NCI-H2227 (cell line): ENCODE measurements around the gene DLG2.
A peak's percentile ranks its signal among the peaks of the same experiment; 100 is the strongest.

Experiments used
- DNase-seq: peaks from one replicate; lab custom pipeline; 2025; ENCODE audit not compliant: unreplicated experiment; lab: John Stamatoyannopoulos, UW

DLG2 gene

GRCh38 chr11:83717537-83717936, 1909.6 kb downstream of the DLG2 start:
- no peak for DNase-seq

- DNase-seq: no peak
Measured at GRCh38 chr11:83715927-83716535, 1911.1 kb downstream of the DLG2 start.

GRCh38 chr11:83713708-83714107, 1913.4 kb downstream of the DLG2 start:
- no peak for DNase-seq

- DNase-seq: no peak
Measured at GRCh38 chr11:83711106-83711527, 1916.0 kb downstream of the DLG2 start.

- DNase-seq: no peak
Measured at GRCh38 chr11:83709434-83709833, 1917.7 kb downstream of the DLG2 start.

- no peak for DNase-seq
Measured at GRCh38 chr11:83706566-83706965, 1920.6 kb downstream of the DLG2 start.

DNA sequence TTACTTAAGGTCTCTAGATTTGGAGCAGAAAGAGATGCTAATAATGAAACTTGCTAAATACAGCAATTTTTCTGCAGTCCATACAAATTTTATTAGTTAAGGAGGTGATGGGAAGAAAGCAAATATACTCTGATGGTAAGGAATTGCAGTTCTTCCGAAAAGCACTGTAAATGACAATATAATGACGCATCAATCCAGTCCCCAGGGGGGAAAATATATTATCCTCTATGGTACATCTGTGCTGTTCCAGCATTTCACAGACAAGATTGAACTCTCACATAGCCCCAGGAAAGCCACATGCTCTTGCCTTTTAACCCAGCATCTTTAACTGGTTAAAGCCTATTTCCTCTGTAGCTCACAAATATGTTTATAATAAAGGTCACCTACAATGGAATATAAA, 1924.3 kb downstream of the DLG2 start:
- DNase-seq: no peak

DNA sequence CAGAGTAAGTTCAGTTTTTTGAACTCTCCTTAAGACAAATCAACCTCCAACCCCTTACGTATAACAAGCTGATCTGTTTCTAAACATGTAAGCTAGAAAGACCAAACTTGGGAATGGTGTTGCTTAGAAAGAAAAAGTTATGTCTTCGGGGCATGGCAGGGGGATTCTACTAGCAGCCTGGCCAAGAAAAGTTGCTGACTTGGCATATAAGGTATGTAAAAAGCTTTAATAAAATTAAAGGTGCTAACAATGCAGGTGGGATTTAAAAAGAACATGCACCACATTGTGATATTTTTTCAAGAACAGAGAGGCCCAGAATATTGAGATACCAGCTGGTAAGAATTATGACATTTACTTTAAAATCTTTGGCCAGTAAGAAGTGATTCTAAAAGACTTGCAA, 1929.6 kb downstream of the DLG2 start:
- no peak for DNase-seq

- peak; percentile 52 for DNase-seq
Measured at GRCh38 chr11:83695046-83695445, 1932.1 kb downstream of the DLG2 start.

- no peak for DNase-seq
Measured at GRCh38 chr11:83694191-83694910, 1932.8 kb downstream of the DLG2 start.

- DNase-seq: no peak
Measured at GRCh38 chr11:83693306-83693992, 1933.7 kb downstream of the DLG2 start.

DNA sequence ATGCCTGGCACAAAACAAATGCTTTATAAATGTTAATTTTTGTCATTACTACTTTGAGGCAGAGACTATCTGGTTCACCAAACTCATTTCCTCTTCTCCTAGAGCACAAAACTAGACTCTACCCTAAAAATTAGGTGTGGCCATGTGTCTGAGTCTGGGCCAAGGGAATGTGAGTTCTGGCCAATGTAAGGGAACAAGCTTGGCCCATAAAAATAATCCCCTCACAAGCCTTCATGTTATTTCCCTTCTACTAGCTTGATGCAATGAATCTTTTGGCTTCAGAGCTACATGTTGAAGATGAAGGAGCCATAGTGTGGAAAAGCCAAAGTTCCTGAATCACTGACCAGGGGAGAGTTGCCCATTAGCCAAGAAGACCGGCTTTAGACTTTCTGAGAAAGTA, 1934.5 kb downstream of the DLG2 start:
- no peak for DNase-seq

- DNase-seq: no peak
Measured at GRCh38 chr11:83691451-83691950, 1935.6 kb downstream of the DLG2 start.

GRCh38 chr11:83689144-83689780, 1937.9 kb downstream of the DLG2 start:
- no peak for DNase-seq

DNA sequence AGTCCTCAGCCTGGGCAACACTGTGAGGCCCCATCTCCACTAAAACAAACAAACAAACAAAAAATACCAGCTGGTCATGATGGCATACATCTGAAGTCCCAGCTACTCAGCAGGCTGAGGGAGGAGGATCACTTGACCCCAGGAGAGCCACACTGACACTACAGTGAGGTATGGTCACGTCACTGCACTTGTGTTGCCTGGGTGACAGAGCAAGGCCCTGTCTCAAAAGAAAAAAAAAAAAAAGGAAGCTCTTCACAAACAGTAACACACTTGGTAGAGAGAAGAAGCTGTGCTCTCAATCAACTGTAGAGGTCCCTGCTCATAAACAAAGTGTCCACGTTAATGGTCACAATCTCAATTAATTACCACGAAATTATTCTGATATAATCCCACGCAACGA, 1939.4 kb downstream of the DLG2 start:
- peak; percentile 23 for DNase-seq

GRCh38 chr11:83685730-83686129, 1941.4 kb downstream of the DLG2 start:
- DNase-seq: no peak

GRCh38 chr11:83684071-83684470, 1943.1 kb downstream of the DLG2 start:
- DNase-seq: no peak

- DNase-seq: no peak
Measured at GRCh38 chr11:83682611-83682973, 1944.6 kb downstream of the DLG2 start.

DNA sequence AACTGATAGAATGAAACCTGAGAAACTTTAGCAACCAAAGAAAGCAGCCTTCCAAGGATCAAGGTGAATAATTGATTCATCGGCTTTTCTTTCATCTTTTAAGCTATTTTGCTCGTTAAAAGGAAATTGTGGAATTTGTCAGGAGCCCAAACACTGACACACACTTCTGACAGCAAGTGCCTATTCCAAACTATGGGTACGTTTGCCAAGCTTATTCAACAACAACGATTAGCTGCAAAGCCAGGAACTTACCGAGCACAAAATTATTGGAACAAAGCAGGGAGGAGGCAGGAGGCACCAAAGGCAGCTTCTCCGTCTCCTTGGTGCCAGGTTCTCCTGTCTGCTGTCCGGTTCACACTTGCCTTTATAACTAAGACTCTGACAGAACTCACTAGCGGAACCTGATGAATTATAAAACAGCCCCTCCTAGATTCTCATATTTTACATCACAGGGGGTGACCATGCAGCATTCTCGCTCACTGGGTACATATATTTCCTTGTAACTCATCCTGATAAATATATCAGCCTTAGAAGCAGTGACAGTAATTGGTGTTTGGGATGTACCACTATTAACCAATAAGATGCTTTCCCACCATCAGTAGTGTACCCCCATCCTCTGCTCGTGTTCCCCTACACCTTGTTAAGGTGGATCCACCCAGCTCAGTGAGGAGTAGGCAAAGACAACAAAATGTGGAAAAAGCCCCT, 1945.1 kb downstream of the DLG2 start:
- no peak for DNase-seq

DNA sequence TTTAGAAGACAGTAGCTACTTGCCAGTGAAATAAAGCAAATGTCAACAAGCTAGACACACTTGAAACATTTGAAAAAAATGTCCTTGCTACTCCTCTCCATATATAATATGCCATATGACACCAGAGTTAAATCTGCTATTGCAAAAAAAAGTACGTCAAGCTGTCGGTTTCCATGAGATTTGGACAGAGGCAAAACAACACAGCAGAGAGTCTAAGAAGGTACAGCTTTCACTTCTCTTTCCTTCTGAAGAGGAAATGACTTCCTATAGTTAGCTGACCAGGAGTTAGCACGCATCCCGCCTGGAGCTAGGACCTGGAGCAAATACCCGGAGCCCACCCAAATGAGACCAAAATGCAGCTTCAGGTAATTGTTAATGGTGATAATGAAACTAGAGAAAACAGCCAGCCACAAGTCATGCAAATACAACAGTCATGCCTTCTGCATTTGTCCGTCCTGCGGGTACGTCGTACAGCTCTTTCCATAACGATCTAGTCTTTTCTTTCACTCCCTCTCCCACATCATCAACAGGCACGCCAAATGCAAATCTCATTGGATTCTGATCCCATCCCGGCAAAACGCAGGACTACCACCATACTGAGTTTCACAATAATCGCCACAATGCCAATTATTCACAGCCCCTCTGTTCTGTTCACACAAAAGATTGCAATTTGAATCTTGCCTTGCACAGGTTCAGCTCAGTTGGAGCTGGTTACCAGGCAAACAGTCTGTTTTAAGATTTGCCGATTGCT, 1945.9 kb downstream of the DLG2 start:
- peak; percentile 41 for DNase-seq
